D721Med (cell line): ENCODE results near the gene ASB2.

Source experiments
- DNase-seq: peaks from one replicate; pipeline ENCODE4 v3.0.0; 2011; ENCODE audit warnings: low spot score; ENCODE audit not compliant: insufficient read length
- FAIRE-seq: peaks from 2 replicates; lab custom pipeline; 2011; peaks lifted over from hg19 to GRCh38; lab: Jason Lieb, UNC
- CTCF ChIP-seq: IDR thresholded peaks from 2 replicates; pipeline ENCODE4 v1.5.1; 2012; ENCODE audit warnings: mild to moderate bottlenecking, control low read depth; ENCODE audit not compliant: insufficient read depth; ENCODE audit errors: missing control alignments

Gene ASB2

GRCh38 chr14:93997082-93997481 is 20.7 kb upstream of the ASB2 start, which contains the start of gene CCDC197:
Gene CCDC197, plus strand, starts transcription at chr14:93997301. Its CDS starts 831 bp downstream, at chr14:93998132.
- FAIRE-seq: no peak

DNA sequence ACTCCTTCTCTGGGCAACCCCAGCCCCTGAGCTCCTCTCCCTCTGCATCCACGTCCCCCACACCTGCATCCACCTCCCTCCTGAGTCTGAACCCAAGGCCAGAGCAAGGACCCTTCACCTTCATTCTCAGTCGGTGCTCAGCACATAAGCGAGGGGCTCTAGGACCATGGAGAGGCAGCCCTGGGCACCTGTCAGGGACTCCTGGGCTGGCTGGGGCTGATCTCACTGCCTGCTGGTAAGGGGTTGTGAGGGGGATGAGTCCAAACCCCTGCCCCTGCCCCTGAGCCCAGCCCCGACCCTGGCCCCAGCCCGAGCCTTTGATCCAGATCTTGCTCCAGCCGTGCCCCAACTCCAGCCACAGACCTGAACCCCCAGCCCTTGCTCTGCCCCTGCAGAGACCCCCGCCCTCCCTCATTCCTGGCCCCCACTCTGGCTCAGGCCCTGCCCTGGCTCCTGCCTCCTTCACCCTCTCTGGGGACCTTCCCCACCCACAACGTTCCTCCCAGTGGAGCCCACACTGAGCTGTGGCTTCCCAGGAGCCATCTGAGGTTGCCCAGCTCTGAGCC is 19.8 kb upstream of the ASB2 start:
- no peak for FAIRE-seq
- no peak for TF ChIP-seq CTCF
- no peak for DNase-seq

More at GRCh38 chr14:93997082-93997481, 20.7 kb upstream of the ASB2 start, which contains the start of gene CCDC197:
- no peak for DNase-seq
- no peak for TF ChIP-seq CTCF

DNA sequence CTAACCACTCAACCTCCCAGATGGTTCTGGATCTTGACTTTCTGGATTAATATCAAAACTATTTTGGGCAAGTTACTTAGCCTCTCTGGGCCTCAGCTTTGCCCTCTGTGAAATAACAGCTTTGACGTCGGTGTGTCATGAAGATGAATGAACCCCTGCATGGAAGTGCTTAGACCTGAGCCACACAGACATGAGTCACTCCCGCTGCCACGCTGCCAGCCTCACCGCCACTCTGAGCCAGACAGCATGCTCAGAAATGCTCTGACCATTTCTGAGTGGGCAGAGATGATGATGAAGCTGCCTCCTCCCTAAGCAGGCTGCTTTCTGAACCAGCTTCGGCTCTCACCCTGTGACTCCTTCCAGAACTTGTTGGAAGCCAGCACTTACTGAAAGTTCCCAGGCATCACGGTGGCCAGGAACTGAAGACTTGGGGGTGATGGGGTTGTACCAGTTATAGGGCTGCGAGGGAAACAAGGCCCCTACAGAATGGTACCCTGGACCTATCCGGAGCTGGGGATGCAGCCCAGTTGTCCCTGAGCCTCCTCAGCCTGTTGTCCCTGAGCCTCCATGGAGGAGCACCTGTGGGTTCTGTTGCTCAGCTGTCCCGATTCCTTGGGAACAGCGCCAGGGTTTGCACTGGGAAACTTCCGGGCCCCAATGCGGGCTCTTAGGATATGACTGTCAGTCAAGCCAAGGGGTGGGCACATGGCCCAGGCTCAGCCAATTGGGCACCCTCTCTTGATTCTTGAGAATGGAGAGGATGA is 18.7 kb upstream of the ASB2 start:
- no peak for TF ChIP-seq CTCF
- no peak for FAIRE-seq
- DNase-seq: no peak

GRCh38 chr14:93993382-93993781 is 17.0 kb upstream of the ASB2 start:
- DNase-seq (no peak), FAIRE-seq (no peak)
- no peak for TF ChIP-seq CTCF

DNA sequence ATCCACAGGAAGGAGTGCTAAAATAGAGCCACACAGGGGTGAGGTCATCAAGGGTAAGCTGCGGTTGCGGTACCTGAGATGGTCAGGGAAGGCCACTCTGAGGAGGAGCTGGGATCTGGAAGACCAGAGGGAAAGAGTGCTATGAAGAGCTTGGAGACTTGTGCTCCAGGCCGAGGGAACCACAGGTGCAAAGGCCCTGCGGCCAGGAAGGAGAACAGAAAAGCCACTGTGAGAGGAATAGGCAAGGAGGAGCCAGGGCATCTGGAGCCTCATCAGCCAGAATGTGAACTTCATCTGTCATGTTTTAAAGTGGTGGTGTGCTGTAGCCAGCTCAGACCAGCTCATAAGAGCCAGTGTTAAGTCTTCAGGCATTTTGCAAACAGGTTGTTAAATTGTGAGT is 15.3 kb upstream of the ASB2 start:
- no peak for DNase-seq
- TF ChIP-seq CTCF: no peak
- no peak for FAIRE-seq

DNA sequence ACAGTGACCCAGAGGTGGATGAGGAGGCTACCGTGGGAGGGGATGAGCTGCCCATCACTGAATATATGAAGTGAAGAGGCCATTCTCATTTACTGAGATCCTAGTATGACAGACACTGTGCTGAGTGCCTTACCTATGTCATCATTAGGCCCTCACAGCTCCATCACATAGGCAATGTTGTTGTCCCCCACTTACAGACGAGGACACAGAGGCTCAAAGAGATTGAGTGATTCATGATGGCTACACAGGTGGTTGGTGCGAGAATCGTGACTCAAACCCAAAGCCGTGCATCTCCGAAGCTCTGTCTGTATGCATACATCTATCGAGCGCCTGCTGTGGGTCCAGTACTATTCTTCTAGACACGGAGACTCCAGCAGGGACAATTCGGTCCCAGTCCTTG is 14.8 kb upstream of the ASB2 start:
- no peak for FAIRE-seq
- TF ChIP-seq CTCF: no peak
- no peak for DNase-seq

- no peak for DNase-seq
- TF ChIP-seq CTCF: no peak
- FAIRE-seq: no peak
These were observed 13.6 kb upstream of the ASB2 start for GRCh38 chr14:93989939-93990338.
